Liver (tissue), 9 donors: ENCODE data around the gene UMAD1. TPM values are rescaled to one million over a fixed set of nuclear protein-coding genes. Genes with fewer than 3 reads are reported as not detected.

Experiments used
- DNase-seq: peaks from one replicate; pipeline ENCODE4 v3.0.0-alpha.2; 2017; ENCODE audit warnings: low spot score
- H3K27ac ChIP-seq, 2 donors: one replicate each; pipeline ENCODE4 v1.7.0; 2013; ENCODE audit warnings: inconsistent platforms in 2 of 2, low read length in 2 of 2, control low read depth in 1 of 2, low read depth in 1 of 2, mild to moderate bottlenecking in 1 of 2
- H3K27me3 ChIP-seq, 4 donors: one replicate each; pipeline versions ENCODE4 v1.6.1 to v1.7.0; 2013; ENCODE audit warnings: low read length in 3 of 4, inconsistent platforms in 1 of 4, mild to moderate bottlenecking in 1 of 4, moderate library complexity in 1 of 4; ENCODE audit not compliant: control insufficient read depth in 4 of 4, insufficient read depth in 4 of 4
- H3K36me3 ChIP-seq, 4 donors: one replicate each; pipeline versions ENCODE4 v1.6.1 to v1.7.0; 2013; ENCODE audit warnings: low read length in 3 of 4, mild to moderate bottlenecking in 3 of 4, low read depth in 1 of 4, moderate library complexity in 1 of 4; ENCODE audit not compliant: control insufficient read depth in 4 of 4, insufficient read depth in 3 of 4
- H3K4me1 ChIP-seq, 4 donors: one replicate each; pipeline versions ENCODE4 v1.6.1 to v1.7.0; 2013; ENCODE audit warnings: low read length in 3 of 4, mild to moderate bottlenecking in 3 of 4, moderate library complexity in 1 of 4; ENCODE audit not compliant: control insufficient read depth in 4 of 4, insufficient read depth in 4 of 4
- H3K4me3 ChIP-seq, 3 donors: one replicate each; pipeline versions ENCODE4 v1.6.1 to v1.7.0; 2013; ENCODE audit warnings: low read length in 3 of 3, control low read depth in 1 of 3, low read depth in 1 of 3, mild to moderate bottlenecking in 1 of 3
- H3K9ac ChIP-seq, 2 donors: one replicate each; pipeline ENCODE4 v1.7.0; 2013; ENCODE audit warnings: low read length in 2 of 2, mild to moderate bottlenecking in 2 of 2, moderate library complexity in 2 of 2, control low read depth in 1 of 2, low read depth in 1 of 2
- H3K9me3 ChIP-seq, 4 donors: one replicate each; pipeline versions ENCODE4 v1.6.1 to v1.7.0; 2013; ENCODE audit warnings: low read length in 3 of 4; ENCODE audit not compliant: control insufficient read depth in 4 of 4
- EGR1 ChIP-seq, 2 donors: IDR thresholded peaks; 2 replicates each; pipeline ENCODE4 v1.6.1; 2016 to 2018; ENCODE audit warnings: antibody characterized with exemption in 2 of 2, low read depth in 2 of 2
- FOXA1 ChIP-seq: IDR thresholded peaks from 2 replicates; pipeline ENCODE4 v1.6.1; 2016; ENCODE audit warnings: antibody characterized with exemption
- FOXA2 ChIP-seq: IDR thresholded peaks from 2 replicates; pipeline ENCODE4 v1.6.1; 2016; ENCODE audit warnings: antibody characterized with exemption
- GABPA ChIP-seq, 2 donors: IDR thresholded peaks in 1 of 2; conservative IDR thresholded peaks in 1 of 2; 2 replicates each; pipeline ENCODE4 v1.6.1; 2016; ENCODE audit warnings: antibody characterized with exemption in 2 of 2, mild to moderate bottlenecking in 1 of 2, moderate library complexity in 1 of 2
- HNF4A ChIP-seq, 2 donors: conservative IDR thresholded peaks; 2 replicates each; pipeline ENCODE4 v1.6.1; 2016; ENCODE audit warnings: antibody characterized with exemption in 2 of 2, mild to moderate bottlenecking in 2 of 2
- HNF4G ChIP-seq: IDR thresholded peaks from 2 replicates; pipeline ENCODE4 v1.6.1; 2016; ENCODE audit warnings: antibody characterized with exemption
- JUND ChIP-seq, 2 donors: IDR thresholded peaks; 2 replicates each; pipeline ENCODE4 v1.6.1; 2016; ENCODE audit warnings: antibody characterized with exemption in 2 of 2
- MAX ChIP-seq: IDR thresholded peaks from 2 replicates; pipeline ENCODE4 v1.6.1; 2016; ENCODE audit warnings: antibody characterized with exemption
- NR2F2 ChIP-seq: IDR thresholded peaks from 2 replicates; pipeline ENCODE4 v1.6.1; 2016; ENCODE audit warnings: antibody characterized with exemption
- RAD21 ChIP-seq, 2 donors: IDR thresholded peaks; 2 replicates each; pipeline ENCODE4 v1.6.1; 2016; ENCODE audit warnings: antibody characterized with exemption in 2 of 2, mild to moderate bottlenecking in 2 of 2
- RXRA ChIP-seq, 2 donors: IDR thresholded peaks; 2 replicates each; pipeline ENCODE4 v1.6.1; 2017 to 2018; ENCODE audit warnings: antibody characterized with exemption in 2 of 2, mild to moderate bottlenecking in 1 of 2
- SP1 ChIP-seq: IDR thresholded peaks from 2 replicates; pipeline ENCODE4 v1.6.1; 2018; ENCODE audit warnings: antibody characterized with exemption, mild to moderate bottlenecking
- YY1 ChIP-seq: IDR thresholded peaks from 2 replicates; pipeline ENCODE4 v1.6.1; 2016; ENCODE audit warnings: antibody characterized with exemption, mild to moderate bottlenecking
- ZBTB33 ChIP-seq: IDR thresholded peaks from 2 replicates; pipeline ENCODE4 v1.6.1; 2016; ENCODE audit warnings: antibody characterized with exemption
- WGBS: extraction: QIAGEN DNeasy Blood & Tissue Kit; methylation state at CpG from one replicate; pipeline ENCODE4 v1.1.7; 2013; 5-methylcytosine and 5-hydroxymethylcytosine counted together
- polyA plus RNA-seq, 2 donors: library from polyadenylated mRNA; stranded (reverse) in 1 of 2; unstranded in 1 of 2; fragments of 200-250 nt in 1 of 2; fragments of >200 nt in 1 of 2; fragmentation: Nextera tagmentation in 1 of 2; extraction: Ambion mirVana in 1 of 2; gene quantifications; one replicate each; pipeline versions ENCODE4 v1.2.1 to v1.2.3, GENCODE V29; 2013 to 2015
- total RNA-seq, 2 donors: library from RNA; depleted of rRNA; stranded (reverse); fragments of >200 nt; gene quantifications; one replicate each; pipeline ENCODE4 v1.2.3, GENCODE V29; 2014
- TF ChIP-seq, protein P1 (sequence below): IDR thresholded peaks from 2 replicates; pipeline ENCODE4 v1.6.1; 2016; ENCODE audit warnings: antibody characterized with exemption, mild to moderate bottlenecking
- donor health status: healthy.
- donor health status: healthy.
- donor health status: healthy.
- donor health status: healthy.
- donor health status: healthy.

Gene UMAD1
- total and polyA plus RNA-seq, 4 donors: 5.9 to 12.2 (median 7.9) TPM

GRCh38 chr7:7832518-7832917 is 192.0 kb downstream of the UMAD1 start:
- TF ChIP-seq ZBTB33 (no peak), EGR1 (IDR thresholded peaks at IDR 0.05; ENCODE audit: low read depth in 2 of 2) (no peak), RAD21 (IDR thresholded peaks at IDR 0.05) (no peak)
- no peaks in the 10 kb centered on the region for H3K27me3 ChIP-seq
- H3K9me3 ChIP-seq: no peaks in the 10 kb centered on the region
- no peak for DNase-seq
- H3K9ac ChIP-seq: no peak overlapping the region
- no peak overlapping the region for H3K4me3 ChIP-seq
- no peak overlapping the region for H3K27ac ChIP-seq
- WGBS: 82% methylated on average over 5 of the region's 5 CpGs
- H3K4me1 ChIP-seq: peaks cover 0 to 6% (median 2%) of the 10 kb centered on the region in 4 donors
- no peaks in the 10 kb centered on the region for H3K36me3 ChIP-seq

GRCh38 chr7:7834761-7835160 is 194.2 kb downstream of the UMAD1 start:
- Histone ChIP-seq H3K27ac (no peak overlapping the region), H3K4me3 (no peak overlapping the region), H3K36me3 (no peaks in the 10 kb centered on the region), H3K9me3 (no peaks in the 10 kb centered on the region), H3K4me1 (peaks cover 0 to 6% (median 2%) of the 10 kb centered on the region in 4 donors), H3K9ac (no peak overlapping the region), H3K27me3 (no peaks in the 10 kb centered on the region)
- TF ChIP-seq EGR1 (IDR thresholded peaks at IDR 0.05; ENCODE audit: low read depth in 2 of 2): no peak
- no peak for TF ChIP-seq JUND (IDR thresholded peaks at IDR 0.05)
- TF ChIP-seq, protein P1, sequence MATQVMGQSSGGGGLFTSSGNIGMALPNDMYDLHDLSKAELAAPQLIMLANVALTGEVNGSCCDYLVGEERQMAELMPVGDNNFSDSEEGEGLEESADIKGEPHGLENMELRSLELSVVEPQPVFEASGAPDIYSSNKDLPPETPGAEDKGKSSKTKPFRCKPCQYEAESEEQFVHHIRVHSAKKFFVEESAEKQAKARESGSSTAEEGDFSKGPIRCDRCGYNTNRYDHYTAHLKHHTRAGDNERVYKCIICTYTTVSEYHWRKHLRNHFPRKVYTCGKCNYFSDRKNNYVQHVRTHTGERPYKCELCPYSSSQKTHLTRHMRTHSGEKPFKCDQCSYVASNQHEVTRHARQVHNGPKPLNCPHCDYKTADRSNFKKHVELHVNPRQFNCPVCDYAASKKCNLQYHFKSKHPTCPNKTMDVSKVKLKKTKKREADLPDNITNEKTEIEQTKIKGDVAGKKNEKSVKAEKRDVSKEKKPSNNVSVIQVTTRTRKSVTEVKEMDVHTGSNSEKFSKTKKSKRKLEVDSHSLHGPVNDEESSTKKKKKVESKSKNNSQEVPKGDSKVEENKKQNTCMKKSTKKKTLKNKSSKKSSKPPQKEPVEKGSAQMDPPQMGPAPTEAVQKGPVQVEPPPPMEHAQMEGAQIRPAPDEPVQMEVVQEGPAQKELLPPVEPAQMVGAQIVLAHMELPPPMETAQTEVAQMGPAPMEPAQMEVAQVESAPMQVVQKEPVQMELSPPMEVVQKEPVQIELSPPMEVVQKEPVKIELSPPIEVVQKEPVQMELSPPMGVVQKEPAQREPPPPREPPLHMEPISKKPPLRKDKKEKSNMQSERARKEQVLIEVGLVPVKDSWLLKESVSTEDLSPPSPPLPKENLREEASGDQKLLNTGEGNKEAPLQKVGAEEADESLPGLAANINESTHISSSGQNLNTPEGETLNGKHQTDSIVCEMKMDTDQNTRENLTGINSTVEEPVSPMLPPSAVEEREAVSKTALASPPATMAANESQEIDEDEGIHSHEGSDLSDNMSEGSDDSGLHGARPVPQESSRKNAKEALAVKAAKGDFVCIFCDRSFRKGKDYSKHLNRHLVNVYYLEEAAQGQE: no peak
- TF ChIP-seq GABPA (IDR thresholded peaks at IDR 0.05 in 1 of 2, conservative IDR thresholded peaks at IDR 0.05 in 1 of 2): no peak
- TF ChIP-seq HNF4G: no peak
- TF ChIP-seq ZBTB33: no peak
- no peak for TF ChIP-seq SP1
- TF ChIP-seq RXRA (IDR thresholded peaks at IDR 0.05): no peak
- TF ChIP-seq MAX: no peak
- TF ChIP-seq FOXA2: no peak
- TF ChIP-seq YY1: no peak
- TF ChIP-seq NR2F2: no peak
- TF ChIP-seq RAD21 (IDR thresholded peaks at IDR 0.05): no peak
- no peak for TF ChIP-seq FOXA1
- no peak for TF ChIP-seq HNF4A (conservative IDR thresholded peaks at IDR 0.05)
- DNase-seq: no peak
- 94% methylated on average over 4 of the region's 4 CpGs for WGBS
